ENCODE measurements around the gene MYO9B.

MYO9B gene

GRCh38 chr19:17075035-17075863, at the start of gene MYO9B, which contains the start of gene HAUS8:
Gene MYO9B (plus strand): TSS chr19:17075777. CDS start chr19:17101718, 25,941 bp downstream.
Gene HAUS8 (minus strand): TSS chr19:17075452. CDS start chr19:17075422, 30 bp downstream.
- DNase-seq: peak; percentile 100

- DNase-seq: peak in 1 of 2 donors; percentile 20
Observed at GRCh38 chr19:17025991-17026658, 49.5 kb upstream of the MYO9B start.

- DNase-seq: no peak
Observed at GRCh38 chr19:17026706-17027534, 48.7 kb upstream of the MYO9B start, which contains the start of gene CPAMD8. Gene CPAMD8 (minus strand): TSS chr19:17026810. CDS start chr19:17026642, 168 bp downstream.

GRCh38 chr19:17027535-17027975, 48.0 kb upstream of the MYO9B start:
- DNase-seq: no peak

- DNase-seq: no peak
Observed at GRCh38 chr19:17031741-17032140, 43.8 kb upstream of the MYO9B start.

- peak in 1 of 2 donors; percentile 70 for DNase-seq
Observed at GRCh38 chr19:17035842-17036424, 39.6 kb upstream of the MYO9B start.

- no peak for DNase-seq
Observed at GRCh38 chr19:17036640-17037039, 38.9 kb upstream of the MYO9B start.

GRCh38 chr19:17037184-17037583, 38.4 kb upstream of the MYO9B start:
- no peak for DNase-seq

GRCh38 chr19:17037966-17038500, 37.5 kb upstream of the MYO9B start:
- DNase-seq: no peak

- DNase-seq: no peak
Observed at GRCh38 chr19:17041976-17042375, 33.6 kb upstream of the MYO9B start.

- DNase-seq: no peak
Observed at GRCh38 chr19:17043744-17044143, 31.8 kb upstream of the MYO9B start.

- no peak for DNase-seq
Observed at GRCh38 chr19:17045907-17046502, 29.6 kb upstream of the MYO9B start.

- no peak for DNase-seq
Observed at GRCh38 chr19:17048885-17049453, 26.6 kb upstream of the MYO9B start.

GRCh38 chr19:17049711-17050280, 25.8 kb upstream of the MYO9B start:
- no peak for DNase-seq

- peak; percentile 35 to 43 for DNase-seq
Observed at GRCh38 chr19:17052439-17052838, 23.1 kb upstream of the MYO9B start.

- DNase-seq: no peak
Observed at GRCh38 chr19:17054746-17055145, 20.8 kb upstream of the MYO9B start.

- no peak for DNase-seq
Observed at GRCh38 chr19:17055636-17056035, 19.9 kb upstream of the MYO9B start.

GRCh38 chr19:17058236-17058635, 17.3 kb upstream of the MYO9B start:
- no peak for DNase-seq

GRCh38 chr19:17060802-17061201, 14.8 kb upstream of the MYO9B start:
- DNase-seq: no peak

GRCh38 chr19:17061205-17061604, 14.4 kb upstream of the MYO9B start:
- DNase-seq: no peak

- no peak for DNase-seq
Observed at GRCh38 chr19:17061691-17062090, 13.9 kb upstream of the MYO9B start.

Data from CD4-positive, alpha-beta T cell treated with Interleukin-1 beta for 1 hour (primary cell).